ENCODE results near the gene HMHB1.

HMHB1 gene

DNA sequence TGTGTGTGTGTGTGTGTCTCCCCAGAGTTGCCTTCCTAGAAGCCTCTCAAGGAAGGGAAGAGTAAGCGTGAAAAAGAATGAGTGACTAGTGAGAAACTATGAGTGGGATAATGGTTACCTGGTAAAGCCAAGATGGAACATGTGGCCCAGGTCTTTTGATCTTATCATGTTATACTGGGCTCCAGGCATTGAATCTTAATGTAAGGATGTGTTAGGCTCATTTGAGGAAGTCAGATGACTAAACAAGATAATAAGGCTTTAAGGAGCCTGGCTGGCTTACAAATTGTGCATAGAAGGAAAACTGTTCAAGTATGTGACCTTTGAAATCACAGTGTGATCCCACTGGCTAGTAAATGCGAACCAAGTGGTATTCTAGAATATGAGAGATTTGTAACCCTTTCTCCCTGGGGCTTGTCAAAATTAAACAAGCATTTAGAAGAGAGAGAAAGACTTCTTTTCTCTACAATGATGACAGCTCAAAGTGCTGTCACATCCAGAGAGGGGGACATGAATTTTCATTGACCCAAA is 29.9 kb upstream of the HMHB1 start:
- Histone ChIP-seq H3K4me1 (ENCODE audit: control insufficient read depth, low read depth, low read length) (peaks cover 22% of the 10 kb centered on the region), H3K9me3 (ENCODE audit: control insufficient read depth, low read depth, low read length) (no peaks in the 10 kb centered on the region), H3K27me3 (ENCODE audit: control insufficient read depth, insufficient read depth, low read length) (no peaks in the 10 kb centered on the region), H3K27ac (ENCODE audit: low read length) (no peak overlapping the region), H3K36me3 (ENCODE audit: control insufficient read depth, low read depth, low read length) (no peaks in the 10 kb centered on the region), H3K9ac (ENCODE audit: low read length) (no peak overlapping the region), H3K4me3 (ENCODE audit: low read length) (no peak overlapping the region)

DNA sequence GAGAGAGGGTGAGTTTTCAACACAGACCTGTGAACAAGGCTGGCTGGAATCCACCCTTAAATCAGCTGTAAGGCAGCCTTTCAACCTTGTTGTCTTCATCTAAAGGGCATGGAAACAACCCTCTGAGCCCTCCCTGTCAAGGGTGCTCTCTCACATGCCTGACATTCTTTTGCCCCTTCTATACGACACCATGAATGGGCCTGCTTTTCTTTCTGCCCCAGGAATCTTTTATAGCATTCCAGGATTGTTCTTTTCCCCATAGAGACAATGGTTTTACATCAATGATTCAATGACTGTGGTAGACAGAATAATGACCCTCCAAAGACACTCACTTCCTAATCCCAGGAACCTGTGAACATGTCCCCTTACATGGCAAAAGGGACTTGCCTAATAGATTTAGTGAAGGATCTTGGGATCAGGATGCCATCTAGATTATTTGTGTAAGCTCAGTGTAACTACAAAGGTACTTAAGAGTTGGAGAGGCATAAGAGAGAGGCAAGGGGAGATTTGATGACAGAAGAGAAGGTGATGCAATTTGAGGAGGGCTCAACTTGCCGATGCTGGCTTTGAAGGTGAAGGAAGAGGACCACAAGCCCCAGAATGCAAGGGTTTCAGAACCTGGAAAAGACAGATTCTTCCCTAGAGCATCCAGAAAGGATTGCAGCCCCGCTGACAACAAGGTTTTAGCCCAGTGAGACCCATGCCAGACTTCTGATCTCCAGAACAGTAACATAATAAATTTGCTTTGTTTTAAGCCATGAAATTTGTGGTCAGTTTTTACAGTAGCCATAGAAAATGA is 29.2 kb upstream of the HMHB1 start:
- H3K4me3 ChIP-seq (ENCODE audit: low read length): no peak overlapping the region
- peaks cover 22% of the 10 kb centered on the region for H3K4me1 ChIP-seq (ENCODE audit: control insufficient read depth, low read depth, low read length)
- no peaks in the 10 kb centered on the region for H3K9me3 ChIP-seq (ENCODE audit: control insufficient read depth, low read depth, low read length)
- no peaks in the 10 kb centered on the region for H3K27me3 ChIP-seq (ENCODE audit: control insufficient read depth, insufficient read depth, low read length)
- no peak overlapping the region for H3K9ac ChIP-seq (ENCODE audit: low read length)
- no peaks in the 10 kb centered on the region for H3K36me3 ChIP-seq (ENCODE audit: control insufficient read depth, low read depth, low read length)
- H3K27ac ChIP-seq (ENCODE audit: low read length): no peak overlapping the region

DNA sequence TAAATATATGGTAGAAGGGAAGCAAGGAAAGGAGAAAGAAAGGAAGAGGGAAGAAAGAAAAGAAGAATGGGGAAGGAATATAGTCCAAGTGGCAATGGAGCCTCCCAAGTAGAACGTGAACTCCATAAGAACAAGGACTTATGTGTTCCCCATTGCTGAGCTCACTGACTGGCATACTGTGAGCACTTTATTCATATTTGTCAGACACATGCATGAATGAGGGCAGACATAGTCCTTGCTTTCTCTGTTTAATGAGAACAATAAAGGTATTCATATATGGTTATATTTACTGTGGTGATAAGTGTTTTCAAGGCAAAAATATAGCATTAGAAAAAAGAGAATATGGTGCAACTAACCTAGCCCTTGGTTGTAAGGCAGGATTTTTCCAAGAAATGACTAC is 23.6 kb upstream of the HMHB1 start:
- H3K4me1 ChIP-seq (ENCODE audit: control insufficient read depth, low read depth, low read length): peaks cover 6% of the 10 kb centered on the region
- H3K27ac ChIP-seq (ENCODE audit: low read length): no peak overlapping the region
- no peaks in the 10 kb centered on the region for H3K9me3 ChIP-seq (ENCODE audit: control insufficient read depth, low read depth, low read length)
- H3K36me3 ChIP-seq (ENCODE audit: control insufficient read depth, low read depth, low read length): no peaks in the 10 kb centered on the region
- no peak overlapping the region for H3K9ac ChIP-seq (ENCODE audit: low read length)
- no peak overlapping the region for H3K4me3 ChIP-seq (ENCODE audit: low read length)
- no peaks in the 10 kb centered on the region for H3K27me3 ChIP-seq (ENCODE audit: control insufficient read depth, insufficient read depth, low read length)

DNA sequence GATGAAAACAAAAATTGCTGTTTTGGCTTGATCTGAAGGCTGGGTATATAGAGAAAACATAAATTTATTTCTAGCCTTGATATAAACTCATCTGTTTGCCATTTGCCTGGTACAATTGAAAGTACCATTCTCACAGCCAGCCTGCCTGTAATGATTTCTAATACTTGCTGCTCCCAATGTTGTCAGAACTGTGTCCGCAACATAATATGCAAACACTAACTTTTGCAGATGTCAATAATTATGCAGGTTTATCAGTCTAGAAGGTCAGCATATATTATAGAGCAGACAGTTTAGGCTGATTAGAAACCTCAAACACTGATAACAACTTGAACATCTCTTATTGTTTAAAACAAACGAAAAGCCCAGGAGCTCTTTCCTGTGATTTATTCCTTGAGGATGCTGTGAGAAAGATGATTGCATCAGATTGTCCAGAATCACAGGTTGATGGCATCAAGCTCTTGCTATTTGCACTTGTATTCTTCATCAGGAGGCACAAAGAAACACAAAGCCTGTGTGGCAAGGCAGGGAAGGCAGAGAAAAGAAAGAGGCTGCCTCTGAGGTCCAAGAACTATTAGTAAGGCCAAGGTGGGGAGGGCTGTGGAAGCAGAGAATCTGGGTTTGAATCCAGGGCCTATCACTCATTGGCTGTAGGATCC is 21.4 kb upstream of the HMHB1 start:
- H3K27me3 ChIP-seq (ENCODE audit: control insufficient read depth, insufficient read depth, low read length): no peaks in the 10 kb centered on the region
- H3K27ac ChIP-seq (ENCODE audit: low read length): no peak overlapping the region
- no peak overlapping the region for H3K9ac ChIP-seq (ENCODE audit: low read length)
- no peaks in the 10 kb centered on the region for H3K4me1 ChIP-seq (ENCODE audit: control insufficient read depth, low read depth, low read length)
- no peak overlapping the region for H3K4me3 ChIP-seq (ENCODE audit: low read length)
- no peaks in the 10 kb centered on the region for H3K9me3 ChIP-seq (ENCODE audit: control insufficient read depth, low read depth, low read length)
- no peaks in the 10 kb centered on the region for H3K36me3 ChIP-seq (ENCODE audit: control insufficient read depth, low read depth, low read length)

DNA sequence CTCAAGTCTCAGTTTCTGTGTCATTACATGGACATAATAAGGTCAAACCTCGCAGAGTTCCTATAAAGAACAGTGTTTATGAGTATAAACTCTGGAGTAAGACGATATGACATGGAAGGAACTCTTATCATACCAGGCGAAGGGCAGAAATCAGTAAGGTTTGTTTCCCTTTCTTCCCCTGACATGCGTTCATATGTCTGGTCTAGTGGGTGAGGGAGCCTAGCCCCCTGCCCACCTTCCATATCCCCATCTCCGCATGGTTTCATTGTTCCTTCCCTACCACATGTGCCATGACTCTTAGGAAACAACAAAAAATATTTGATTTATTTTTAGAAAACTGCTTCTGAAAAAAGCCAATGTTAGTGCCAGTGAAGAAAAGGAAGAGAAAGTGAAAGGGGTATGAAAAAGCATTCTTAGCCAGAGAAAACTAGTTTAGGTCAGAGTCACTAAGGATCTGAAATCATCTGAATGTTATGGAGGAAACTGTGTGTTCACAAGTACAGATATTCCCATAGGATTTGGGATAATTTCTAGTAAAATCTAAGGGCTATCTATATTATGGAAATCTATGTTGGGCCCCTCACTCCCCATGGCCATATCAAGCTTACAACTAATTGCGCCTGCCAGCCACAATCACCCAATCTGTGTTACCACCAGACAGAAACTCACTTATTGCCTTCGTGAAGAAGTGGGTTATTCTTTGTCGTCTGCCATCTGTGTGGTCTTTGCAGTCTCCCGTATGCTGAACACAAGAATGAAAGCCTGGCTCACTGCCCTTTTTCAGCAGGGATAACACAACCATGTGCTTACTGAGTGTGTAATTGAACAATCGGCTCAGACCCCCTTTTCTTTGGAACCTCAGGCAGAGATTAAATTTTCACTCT is 19.9 kb upstream of the HMHB1 start:
- no peak overlapping the region for H3K4me3 ChIP-seq (ENCODE audit: low read length)
- H3K27ac ChIP-seq (ENCODE audit: low read length): no peak overlapping the region
- H3K4me1 ChIP-seq (ENCODE audit: control insufficient read depth, low read depth, low read length): no peaks in the 10 kb centered on the region
- H3K9me3 ChIP-seq (ENCODE audit: control insufficient read depth, low read depth, low read length): no peaks in the 10 kb centered on the region
- no peak overlapping the region for H3K9ac ChIP-seq (ENCODE audit: low read length)
- no peaks in the 10 kb centered on the region for H3K27me3 ChIP-seq (ENCODE audit: control insufficient read depth, insufficient read depth, low read length)
- no peaks in the 10 kb centered on the region for H3K36me3 ChIP-seq (ENCODE audit: control insufficient read depth, low read depth, low read length)

DNA sequence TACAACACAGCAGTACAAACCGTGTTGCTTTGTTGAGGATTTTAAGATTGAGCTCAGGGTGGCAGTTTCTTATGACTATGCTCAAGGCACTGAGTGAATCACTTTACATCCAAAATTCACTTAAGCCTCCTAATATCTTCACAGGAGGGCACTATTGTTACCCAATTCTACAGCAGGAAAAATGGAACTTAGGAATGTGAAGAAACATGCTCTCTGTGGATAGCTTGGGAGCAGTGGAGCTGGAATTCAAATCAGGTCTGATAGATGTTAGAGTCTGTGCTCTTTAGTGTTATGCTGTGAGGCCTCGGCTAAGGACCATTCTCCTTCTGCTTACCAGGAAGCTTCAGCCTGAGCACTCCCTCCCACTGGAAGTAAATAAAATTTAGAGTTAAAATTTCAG is 18.7 kb upstream of the HMHB1 start:
- H3K9me3 ChIP-seq (ENCODE audit: control insufficient read depth, low read depth, low read length): no peaks in the 10 kb centered on the region
- no peak overlapping the region for H3K4me3 ChIP-seq (ENCODE audit: low read length)
- H3K36me3 ChIP-seq (ENCODE audit: control insufficient read depth, low read depth, low read length): no peaks in the 10 kb centered on the region
- H3K27ac ChIP-seq (ENCODE audit: low read length): no peak overlapping the region
- H3K4me1 ChIP-seq (ENCODE audit: control insufficient read depth, low read depth, low read length): no peaks in the 10 kb centered on the region
- no peaks in the 10 kb centered on the region for H3K27me3 ChIP-seq (ENCODE audit: control insufficient read depth, insufficient read depth, low read length)
- H3K9ac ChIP-seq (ENCODE audit: low read length): no peak overlapping the region

DNA sequence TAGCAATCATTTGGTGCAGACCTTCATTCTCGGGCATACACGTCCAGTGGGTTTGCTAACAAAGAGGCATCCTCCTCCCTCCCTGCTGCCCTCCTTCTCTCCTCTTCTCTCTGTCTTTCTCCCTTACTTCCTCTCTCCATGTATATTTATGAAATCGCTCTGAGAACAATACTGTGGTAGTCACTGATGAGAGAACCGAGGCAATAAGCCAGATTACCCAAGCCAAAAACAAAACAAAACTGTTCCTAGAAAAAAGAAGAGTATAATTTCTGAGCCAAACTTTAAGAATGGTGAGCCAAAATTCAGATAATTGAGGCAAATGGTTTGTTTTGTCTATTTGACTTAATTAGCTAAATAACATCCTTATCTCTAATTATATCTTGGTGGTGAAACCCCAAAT is 15.8 kb upstream of the HMHB1 start:
- no peak overlapping the region for H3K4me3 ChIP-seq (ENCODE audit: low read length)
- no peaks in the 10 kb centered on the region for H3K27me3 ChIP-seq (ENCODE audit: control insufficient read depth, insufficient read depth, low read length)

DNA sequence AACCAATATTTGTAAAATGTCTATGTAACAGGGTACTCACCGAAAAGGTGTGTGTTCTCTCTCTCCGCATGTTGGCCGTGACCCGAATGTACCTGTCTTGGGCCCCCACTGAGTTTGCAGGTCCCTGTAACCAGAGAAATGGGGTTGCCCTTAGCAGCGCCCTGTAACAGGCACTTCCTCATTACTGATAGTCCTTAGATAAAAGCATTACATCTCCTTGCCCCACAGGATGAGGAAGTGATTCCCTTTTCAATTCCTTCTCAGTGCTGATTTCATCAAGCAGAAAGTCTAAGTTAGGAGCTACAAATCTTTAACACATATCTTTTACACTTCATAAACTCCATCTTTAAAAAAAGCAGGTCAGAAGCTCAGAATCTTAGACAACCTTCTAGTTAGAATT is 15.2 kb upstream of the HMHB1 start:
- H3K4me1 ChIP-seq (ENCODE audit: control insufficient read depth, low read depth, low read length): no peaks in the 10 kb centered on the region
- no peaks in the 10 kb centered on the region for H3K9me3 ChIP-seq (ENCODE audit: control insufficient read depth, low read depth, low read length)
- no peak overlapping the region for H3K4me3 ChIP-seq (ENCODE audit: low read length)
- no peaks in the 10 kb centered on the region for H3K36me3 ChIP-seq (ENCODE audit: control insufficient read depth, low read depth, low read length)
- H3K27me3 ChIP-seq (ENCODE audit: control insufficient read depth, insufficient read depth, low read length): no peaks in the 10 kb centered on the region
- no peak overlapping the region for H3K9ac ChIP-seq (ENCODE audit: low read length)
- H3K27ac ChIP-seq (ENCODE audit: low read length): no peak overlapping the region

More for the DNA sequence above, 15.8 kb upstream of the HMHB1 start:
- H3K9ac ChIP-seq (ENCODE audit: low read length): no peak overlapping the region
- H3K27ac ChIP-seq (ENCODE audit: low read length): no peak overlapping the region
- H3K36me3 ChIP-seq (ENCODE audit: control insufficient read depth, low read depth, low read length): no peaks in the 10 kb centered on the region
- no peaks in the 10 kb centered on the region for H3K4me1 ChIP-seq (ENCODE audit: control insufficient read depth, low read depth, low read length)
- H3K9me3 ChIP-seq (ENCODE audit: control insufficient read depth, low read depth, low read length): no peaks in the 10 kb centered on the region

DNA sequence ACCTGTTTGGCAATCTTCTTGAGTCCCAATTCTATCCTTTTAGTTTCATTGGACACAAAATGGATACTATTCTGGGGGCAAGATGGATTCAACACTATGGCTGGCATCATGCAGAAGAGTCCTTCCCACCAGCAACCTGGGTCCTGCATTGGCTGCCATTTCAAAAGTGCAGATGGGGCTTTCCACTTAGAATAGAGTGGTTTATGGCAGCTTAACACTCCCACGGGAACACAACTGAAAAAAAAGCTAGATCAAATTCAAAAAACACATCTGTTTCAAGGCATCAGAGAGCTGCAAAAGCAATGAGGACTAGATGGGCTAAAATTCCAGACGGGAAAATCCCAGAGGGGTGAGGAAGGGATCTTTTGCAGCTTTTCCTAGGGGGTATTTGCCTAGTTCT is 11.2 kb upstream of the HMHB1 start:
- Histone ChIP-seq H3K27me3 (ENCODE audit: control insufficient read depth, insufficient read depth, low read length) (no peaks in the 10 kb centered on the region), H3K9me3 (ENCODE audit: control insufficient read depth, low read depth, low read length) (no peaks in the 10 kb centered on the region), H3K4me3 (ENCODE audit: low read length) (no peak overlapping the region), H3K9ac (ENCODE audit: low read length) (no peak overlapping the region), H3K4me1 (ENCODE audit: control insufficient read depth, low read depth, low read length) (no peaks in the 10 kb centered on the region), H3K36me3 (ENCODE audit: control insufficient read depth, low read depth, low read length) (no peaks in the 10 kb centered on the region), H3K27ac (ENCODE audit: low read length) (no peak overlapping the region)

DNA sequence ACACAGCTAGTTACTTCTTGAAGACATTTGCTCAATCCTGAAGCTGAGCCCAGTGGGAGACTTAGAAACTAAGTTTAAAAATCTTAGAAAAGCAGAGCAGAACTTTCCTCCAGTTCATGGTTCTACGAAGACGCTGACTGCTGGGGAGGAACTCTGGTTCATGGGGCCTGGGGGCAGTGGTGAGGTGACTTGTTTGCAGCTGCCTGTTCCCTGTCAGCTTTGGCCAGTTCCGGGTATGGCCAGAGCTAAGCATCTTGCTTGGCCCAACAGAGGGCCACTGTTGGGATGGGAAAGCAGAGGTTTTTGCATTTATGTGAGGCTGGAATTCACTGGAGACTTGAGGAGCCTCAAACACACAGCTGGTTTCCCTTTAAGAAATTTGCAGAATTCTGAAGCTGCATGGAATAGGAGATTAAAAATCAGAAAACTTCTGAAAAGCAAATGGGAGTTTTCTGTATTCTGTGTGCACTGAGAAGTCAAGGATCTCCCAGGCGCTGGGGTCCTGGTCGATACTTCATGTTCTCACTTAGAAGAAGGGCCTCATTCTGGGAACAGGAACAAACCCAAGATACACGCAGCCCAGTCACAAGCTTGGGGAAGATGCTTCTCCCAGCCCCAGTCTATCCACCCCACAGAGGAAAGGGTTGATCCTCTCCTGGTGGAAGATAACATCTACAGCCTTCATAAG is 10.6 kb upstream of the HMHB1 start:
- no peaks in the 10 kb centered on the region for H3K36me3 ChIP-seq (ENCODE audit: control insufficient read depth, low read depth, low read length)
- no peak overlapping the region for H3K4me3 ChIP-seq (ENCODE audit: low read length)
- no peaks in the 10 kb centered on the region for H3K4me1 ChIP-seq (ENCODE audit: control insufficient read depth, low read depth, low read length)
- no peaks in the 10 kb centered on the region for H3K9me3 ChIP-seq (ENCODE audit: control insufficient read depth, low read depth, low read length)
- no peak overlapping the region for H3K9ac ChIP-seq (ENCODE audit: low read length)
- no peaks in the 10 kb centered on the region for H3K27me3 ChIP-seq (ENCODE audit: control insufficient read depth, insufficient read depth, low read length)
- no peak overlapping the region for H3K27ac ChIP-seq (ENCODE audit: low read length)

DNA sequence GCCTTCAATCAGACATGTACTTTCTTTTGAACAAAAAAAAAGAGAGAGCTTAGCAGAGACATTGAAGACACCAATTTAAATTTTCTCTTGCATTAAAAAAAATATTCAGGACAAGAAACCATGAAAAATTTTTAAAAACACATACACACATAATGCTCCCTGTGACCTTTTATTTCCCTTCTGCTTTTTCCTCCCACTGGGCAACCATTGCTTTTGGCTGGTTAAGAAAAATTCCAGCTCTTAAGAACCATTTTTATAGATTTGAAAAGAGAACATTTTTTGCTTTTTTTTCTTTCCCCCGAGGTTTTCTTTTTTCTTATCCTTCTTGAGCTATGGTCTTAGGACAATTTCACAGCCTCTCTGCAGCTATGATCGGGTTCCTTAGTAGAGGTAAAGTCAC is 6.1 kb upstream of the HMHB1 start:
- H3K36me3 ChIP-seq (ENCODE audit: control insufficient read depth, low read depth, low read length): no peaks in the 10 kb centered on the region
- H3K9me3 ChIP-seq (ENCODE audit: control insufficient read depth, low read depth, low read length): no peaks in the 10 kb centered on the region
- no peak overlapping the region for H3K4me3 ChIP-seq (ENCODE audit: low read length)
- H3K9ac ChIP-seq (ENCODE audit: low read length): no peak overlapping the region
- no peaks in the 10 kb centered on the region for H3K4me1 ChIP-seq (ENCODE audit: control insufficient read depth, low read depth, low read length)
- no peaks in the 10 kb centered on the region for H3K27me3 ChIP-seq (ENCODE audit: control insufficient read depth, insufficient read depth, low read length)
- no peak overlapping the region for H3K27ac ChIP-seq (ENCODE audit: low read length)

Data from iPS-18a (cell line).